HG02610 (cell line): ENCODE measurements around the gene NBPF12.
"Not testable (repeated sequence)": the region's sequence is repeated elsewhere in the genome, so short reads cannot be mapped to it uniquely, and the experiment has no call there.

Source experiments
- ATAC-seq: cut with Tn5 transposase; IDR thresholded peaks from one replicate; pipeline ENCODE4 v1.9.1; 2021; ENCODE audit warnings: mild to moderate bottlenecking, moderate library complexity; ENCODE audit not compliant: unreplicated experiment

Gene NBPF12

DNA sequence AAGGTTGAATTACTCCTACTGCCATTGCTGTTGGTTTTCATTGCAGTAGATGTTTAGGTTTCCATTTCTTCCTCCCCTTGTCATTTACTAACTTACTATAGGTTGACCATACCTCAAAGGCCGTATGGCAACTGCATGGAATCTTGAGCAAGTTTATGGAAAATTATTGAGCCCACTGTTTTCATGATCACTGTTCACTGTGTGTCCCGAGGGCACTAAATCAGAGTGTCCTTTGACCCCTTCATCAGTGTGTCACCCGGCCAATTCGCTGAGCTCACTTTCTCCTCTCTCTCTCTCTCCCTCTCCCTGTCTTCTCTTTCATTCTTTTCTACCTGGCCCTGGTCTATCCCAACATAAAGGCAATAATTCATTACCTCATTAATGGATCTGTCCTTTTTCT, 47.7 kb downstream of the NBPF12 start:
- ATAC-seq: not testable (repeated sequence)

GRCh38 chr1:146986450-146986849, 48.3 kb downstream of the NBPF12 start:
- ATAC-seq: not testable (repeated sequence)

DNA sequence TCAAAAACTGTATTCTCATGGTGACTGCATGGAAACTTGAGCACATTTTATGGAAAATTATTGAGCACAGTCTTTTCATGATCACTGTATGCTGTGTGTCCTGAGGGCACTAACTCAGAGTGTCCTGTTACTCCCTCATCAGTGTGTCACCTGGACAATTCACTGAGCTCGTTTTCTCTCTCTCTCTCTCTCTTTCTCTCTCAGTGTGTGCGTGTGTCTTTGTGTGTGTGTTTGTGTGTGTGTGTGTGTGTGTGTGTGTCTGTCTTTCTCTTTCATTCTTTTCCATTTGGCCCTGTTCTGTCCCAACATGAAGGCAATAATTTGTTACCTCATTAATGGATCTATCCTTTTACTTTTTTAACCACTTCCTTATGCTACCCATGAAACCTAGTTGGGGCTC, 49.4 kb downstream of the NBPF12 start:
- ATAC-seq: not testable (repeated sequence)

DNA sequence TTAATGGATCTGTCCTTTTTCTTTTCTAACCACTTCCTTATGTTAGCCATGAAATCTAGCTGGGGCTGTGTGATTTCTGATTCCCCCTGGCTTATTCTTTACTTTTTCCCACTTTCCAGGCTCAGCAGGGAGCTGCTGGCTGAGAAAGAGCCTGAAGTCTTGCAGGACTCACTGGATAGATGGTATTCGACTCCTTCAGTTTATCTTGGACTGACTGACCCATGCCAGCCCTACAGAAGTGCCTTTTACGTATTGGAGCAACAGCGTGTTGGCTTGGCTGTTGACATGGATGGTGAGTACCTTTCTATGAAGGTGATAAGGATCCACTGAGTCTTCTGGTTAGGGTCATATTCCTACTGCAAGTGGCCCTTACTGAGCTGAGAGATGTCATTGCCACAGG, 51.3 kb downstream of the NBPF12 start:
- ATAC-seq: not testable (repeated sequence)

- not testable (repeated sequence) for ATAC-seq
Observed at GRCh38 chr1:147008495-147008894, 70.4 kb downstream of the NBPF12 start.

DNA sequence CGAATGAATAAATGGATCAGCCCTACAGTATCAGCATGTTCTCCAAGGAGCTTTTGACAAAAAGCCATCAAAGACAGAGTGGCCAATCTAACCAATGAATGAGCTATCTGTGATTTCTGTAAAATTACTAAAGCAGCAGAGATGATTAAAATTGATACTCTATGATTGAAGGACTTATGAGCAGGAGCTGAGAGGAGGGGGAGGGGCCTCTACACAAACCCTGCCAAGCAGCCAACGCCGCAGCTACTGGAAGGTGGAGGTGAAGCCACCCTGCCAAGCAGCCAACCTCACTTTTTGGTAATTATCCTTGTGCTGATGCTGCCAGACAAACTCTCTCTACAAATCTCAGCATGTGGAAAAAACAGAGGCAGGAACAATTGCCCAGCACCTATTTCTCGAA, 88.9 kb downstream of the NBPF12 start:
- ATAC-seq: not testable (repeated sequence)

GRCh38 chr1:147030066-147030653, 92.0 kb downstream of the NBPF12 start:
- not testable (repeated sequence) for ATAC-seq

GRCh38 chr1:147039916-147040315, 101.8 kb downstream of the NBPF12 start:
- ATAC-seq: no peak

DNA sequence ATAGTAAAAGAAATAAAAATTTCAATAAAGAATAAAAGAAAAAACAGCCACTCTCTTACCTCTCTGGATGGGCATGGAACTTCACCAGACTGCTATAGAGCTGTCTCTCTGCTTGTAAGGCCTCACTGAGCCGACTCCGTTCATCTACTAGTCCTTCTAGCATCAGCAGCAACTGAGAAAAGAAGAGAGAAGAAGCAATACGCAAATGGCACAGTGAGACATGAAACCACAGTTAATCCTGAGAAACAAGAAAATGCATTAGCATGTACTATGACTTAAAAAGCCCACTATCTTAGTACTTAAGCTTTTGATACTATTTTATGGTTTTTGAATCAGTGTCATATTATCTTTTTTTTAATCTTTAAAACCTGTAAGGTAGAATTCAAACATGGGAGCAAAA, 104.8 kb downstream of the NBPF12 start:
- not testable (repeated sequence) for ATAC-seq

- not testable (repeated sequence) for ATAC-seq
Observed at GRCh38 chr1:147044511-147044910, 106.4 kb downstream of the NBPF12 start.
